ENCODE results near the gene B4GALT1. TPM values are rescaled to one million over a fixed set of nuclear protein-coding genes. Genes with fewer than 3 reads are reported as not detected.
A peak's percentile ranks its signal among the peaks of the same experiment; 100 is the strongest.

The B4GALT1 gene
- total and polyA plus RNA-seq, 2 of the 8 experiments (the other 6 are each of a cell fraction or from before 2014, with no cell fraction given) = 12.8 to 18.2 TPM

DNA sequence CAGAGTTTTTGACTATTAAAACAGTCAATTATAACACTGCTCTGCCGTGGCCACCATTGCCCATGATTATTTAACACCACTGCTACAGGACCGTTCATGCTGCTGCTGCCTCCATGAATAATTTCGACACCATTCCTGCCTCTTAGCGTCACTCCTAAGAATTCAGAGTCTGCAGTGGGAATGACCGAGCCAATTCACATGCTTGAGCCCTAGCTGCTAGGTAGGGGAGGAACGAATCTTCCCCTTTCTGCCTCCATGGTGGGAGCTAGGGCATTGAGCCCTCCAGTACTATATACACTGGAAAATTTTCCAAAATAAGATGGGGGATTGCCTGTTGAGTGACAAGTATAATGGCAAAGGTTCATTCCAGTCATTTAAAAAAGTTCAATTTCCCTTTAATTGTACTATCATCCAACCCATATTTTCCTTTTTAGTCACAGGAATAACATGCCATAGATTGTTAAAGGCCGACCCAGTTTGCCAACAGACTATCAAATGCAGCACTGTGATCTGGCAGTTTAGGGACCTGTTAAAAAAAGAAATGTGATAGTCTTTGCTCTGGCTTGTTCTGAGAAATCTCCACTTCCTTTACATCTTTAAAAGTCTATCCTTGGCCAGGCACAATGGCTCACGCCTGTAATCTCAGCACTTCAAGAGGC, 13.5 kb upstream of the B4GALT1 start:
- Histone ChIP-seq H3K27ac (ENCODE audit: low read depth, low read length) (no peak overlapping the region), H3K4me2 (ENCODE audit: insufficient read depth in 1 of 2, low read depth in 2 of 2, low read length in 2 of 2) (no peak overlapping the region), H3K18ac (ENCODE audit: extremely low read depth, low read length) (no peak overlapping the region), H3K79me1 (ENCODE audit: low read depth, low read length) (no peaks in the 10 kb centered on the region), H4K8ac (ENCODE audit: extremely low read depth, insufficient read depth, low read length) (no peak overlapping the region), H3K23me2 (ENCODE audit: low read depth, low read length) (no peaks in the 10 kb centered on the region), H3K4me3 (ENCODE audit: extremely low read depth in 1 of 4, insufficient read depth in 2 of 4, low read depth in 3 of 4, low read length in 4 of 4) (no peak overlapping the region), H2BK5ac (ENCODE audit: low read depth, low read length) (no peak overlapping the region), H4K91ac (replicated peaks; ENCODE audit: insufficient read length, low read length) (no peak overlapping the region), H2AK5ac (ENCODE audit: low read depth, low read length) (no peak overlapping the region), H3K4ac (replicated peaks; ENCODE audit: insufficient read length, low read depth, low read length) (no peak overlapping the region), H2BK20ac (ENCODE audit: low read length) (no peak overlapping the region), H4K20me1 (replicated peaks in 1 of 2; ENCODE audit: control insufficient read depth in 1 of 2, insufficient read depth in 2 of 2, low read length in 2 of 2) (no peaks in the 10 kb centered on the region), H3K14ac (ENCODE audit: insufficient read length) (no peak overlapping the region), H3K27me3 (replicated peaks in 1 of 4; ENCODE audit: control insufficient read depth in 3 of 4, extremely low read depth in 1 of 4, insufficient read depth in 3 of 4, low read length in 3 of 4) (no peaks in the 10 kb centered on the region; a peak in 1 of 7 replicates), H4K5ac (ENCODE audit: insufficient read length, low read depth, low read length) (no peak overlapping the region), H3K79me2 (ENCODE audit: control insufficient read depth in 1 of 2, insufficient read depth in 2 of 2, low read length in 2 of 2) (no peaks in the 10 kb centered on the region), H3K9ac (replicated peaks in 1 of 4; ENCODE audit: extremely low read depth in 1 of 4, low read depth in 3 of 4, low read length in 3 of 4) (no peak overlapping the region), H2BK120ac (replicated peaks; ENCODE audit: low read depth, low read length) (no peak overlapping the region), H2BK15ac (ENCODE audit: low read length) (no peak overlapping the region), H3K23ac (ENCODE audit: insufficient read length) (peak overlapping the region; percentile 60), H3K9me3 (ENCODE audit: insufficient read depth in 2 of 2, low read depth in 1 of 2, low read length in 1 of 2) (no peaks in the 10 kb centered on the region), H3K36me3 (ENCODE audit: control insufficient read depth in 2 of 4, insufficient read depth in 4 of 4, low read length in 3 of 4) (no peaks in the 10 kb centered on the region), H2AFZ (ENCODE audit: low read length) (no peak overlapping the region), H3K4me1 (replicated peaks in 1 of 4; ENCODE audit: control insufficient read depth in 3 of 4, insufficient read depth in 4 of 4, low read length in 3 of 4) (no peaks in the 10 kb centered on the region), H3K56ac (replicated peaks; ENCODE audit: insufficient read length, low read depth, low read length) (no peak overlapping the region), H2BK12ac (ENCODE audit: low read depth, low read length) (no peak overlapping the region)
- DNase-seq (ENCODE audit: low read depth in 1 of 2, low spot score in 2 of 2) (no peak), FAIRE-seq (no peak)
- POLR2A ChIA-PET (ENCODE audit: partially characterized antibody) = interaction anchor here (1.6 kb wide), 1 partner anchor 10 kb away, joined by 3 read pairs; no protein-coding TSS in a partner anchor
- WGBS, 2 experiments (ENCODE audit: extremely low coverage in 1 of 2, insufficient coverage in 1 of 2, insufficient read length in 1 of 2, insufficient replicate concordance in 2 of 2, low coverage in 1 of 2, low lambda C conversion rate in 2 of 2, missing lambda C conversion rate in 1 of 2) = 83% methylated on average over 8 of the region's 8 CpGs; no CpG with 5 or more reads in 1 of the 2 experiments
- TF ChIP-seq TCF12 (IDR thresholded peaks at IDR 0.05; ENCODE audit: low read depth, low read length) (no peak), JUND (IDR thresholded peaks at IDR 0.05; ENCODE audit: low read length) (no peak), EGR1 (IDR thresholded peaks at IDR 0.05; ENCODE audit: borderline replicate concordance, low read depth, low read length) (no peak), ZNF274 (IDR thresholded peaks at IDR 0.05; ENCODE audit: borderline replicate concordance, extremely low read depth, low read length) (no peak), SRF (IDR thresholded peaks at IDR 0.05; ENCODE audit: low read depth, low read length) (no peak), CHD2 (IDR thresholded peaks at IDR 0.05; ENCODE audit: low read length) (no peak)
- CTCF ChIA-PET (ENCODE audit: partially characterized antibody) = no interaction called here
